Fibroblast of the aortic adventitia (primary cell): Measurements from ENCODE around the gene ZG16. TPM values are rescaled to one million over a fixed set of nuclear protein-coding genes. Genes with fewer than 3 reads are reported as not detected.

Experiments
- DNase-seq: peaks from one replicate; pipeline ENCODE4 v3.0.0-alpha.2; 2010; ENCODE audit warnings: low read depth
- H3K4me3 ChIP-seq: 2 replicates; pipeline ENCODE4 v1.5.1; 2011; ENCODE audit warnings: low read depth, mild to moderate bottlenecking, control low read depth, low read length, moderate library complexity
- small RNA-seq: library from RNA; depleted of rRNA; stranded (forward); fragments of <200 nt; gene quantifications from one replicate; pipeline ENCODE3, GENCODE V24; 2012
- total RNA-seq: library from RNA; depleted of rRNA; stranded (reverse); fragments of >200 nt; gene quantifications from 2 replicates; pipeline ENCODE4 v1.2.3, GENCODE V29; 2012; ENCODE audit warnings: low replicate concordance
- TF ChIP-seq, protein P1 (sequence below): IDR thresholded peaks from 2 replicates; pipeline ENCODE4 v1.5.1; 2011; ENCODE audit warnings: mild to moderate bottlenecking, low read length, control low read depth, inconsistent platforms; ENCODE audit not compliant: insufficient read depth

Gene ZG16
- total RNA-seq, 1 donor, result not detected

DNA sequence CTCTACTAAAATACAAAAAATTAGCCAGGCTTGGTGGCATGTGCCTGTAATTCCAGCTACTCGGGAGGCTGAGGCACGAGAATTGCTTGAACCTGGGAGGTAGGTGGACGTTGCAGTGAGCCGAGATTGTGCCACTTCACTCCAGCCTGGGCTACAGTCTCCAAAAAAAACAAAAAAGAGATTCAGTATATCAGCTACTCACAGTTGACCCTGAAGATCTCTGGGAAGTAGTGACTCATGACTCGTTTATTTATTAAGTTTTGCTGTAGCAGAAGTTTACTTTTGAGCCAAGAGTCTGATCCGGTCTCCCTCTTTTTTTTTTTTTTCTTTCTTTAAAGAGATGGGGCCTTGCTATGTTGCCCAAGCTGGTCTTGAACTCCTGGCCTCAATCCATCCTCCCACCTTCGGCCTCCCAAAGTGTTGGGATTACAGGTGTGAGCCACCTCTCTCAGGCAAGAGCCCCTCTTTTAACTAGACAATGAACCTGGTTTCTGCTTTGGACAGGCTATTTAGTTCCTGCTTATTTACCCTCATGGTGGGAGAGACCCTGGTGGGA, 46.6 kb downstream of the ZG16 start:
- H3K4me3 ChIP-seq, result peak overlapping the region; percentile 56
- peak; percentile 90 for DNase-seq
- TF ChIP-seq, protein P1, sequence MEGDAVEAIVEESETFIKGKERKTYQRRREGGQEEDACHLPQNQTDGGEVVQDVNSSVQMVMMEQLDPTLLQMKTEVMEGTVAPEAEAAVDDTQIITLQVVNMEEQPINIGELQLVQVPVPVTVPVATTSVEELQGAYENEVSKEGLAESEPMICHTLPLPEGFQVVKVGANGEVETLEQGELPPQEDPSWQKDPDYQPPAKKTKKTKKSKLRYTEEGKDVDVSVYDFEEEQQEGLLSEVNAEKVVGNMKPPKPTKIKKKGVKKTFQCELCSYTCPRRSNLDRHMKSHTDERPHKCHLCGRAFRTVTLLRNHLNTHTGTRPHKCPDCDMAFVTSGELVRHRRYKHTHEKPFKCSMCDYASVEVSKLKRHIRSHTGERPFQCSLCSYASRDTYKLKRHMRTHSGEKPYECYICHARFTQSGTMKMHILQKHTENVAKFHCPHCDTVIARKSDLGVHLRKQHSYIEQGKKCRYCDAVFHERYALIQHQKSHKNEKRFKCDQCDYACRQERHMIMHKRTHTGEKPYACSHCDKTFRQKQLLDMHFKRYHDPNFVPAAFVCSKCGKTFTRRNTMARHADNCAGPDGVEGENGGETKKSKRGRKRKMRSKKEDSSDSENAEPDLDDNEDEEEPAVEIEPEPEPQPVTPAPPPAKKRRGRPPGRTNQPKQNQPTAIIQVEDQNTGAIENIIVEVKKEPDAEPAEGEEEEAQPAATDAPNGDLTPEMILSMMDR, result no peak

GRCh38 chr16:29825145-29826044, 47.3 kb downstream of the ZG16 start:
- DNase-seq, result peak; percentile 93
- TF ChIP-seq, protein P1, result no peak
- peak overlapping the region; percentile 56 for H3K4me3 ChIP-seq

- H3K4me3 ChIP-seq, result no peak overlapping the region
- TF ChIP-seq, protein P1, result no peak
- no peak for DNase-seq
These were observed 48.3 kb downstream of the ZG16 start for GRCh38 chr16:29826342-29826695.

DNA sequence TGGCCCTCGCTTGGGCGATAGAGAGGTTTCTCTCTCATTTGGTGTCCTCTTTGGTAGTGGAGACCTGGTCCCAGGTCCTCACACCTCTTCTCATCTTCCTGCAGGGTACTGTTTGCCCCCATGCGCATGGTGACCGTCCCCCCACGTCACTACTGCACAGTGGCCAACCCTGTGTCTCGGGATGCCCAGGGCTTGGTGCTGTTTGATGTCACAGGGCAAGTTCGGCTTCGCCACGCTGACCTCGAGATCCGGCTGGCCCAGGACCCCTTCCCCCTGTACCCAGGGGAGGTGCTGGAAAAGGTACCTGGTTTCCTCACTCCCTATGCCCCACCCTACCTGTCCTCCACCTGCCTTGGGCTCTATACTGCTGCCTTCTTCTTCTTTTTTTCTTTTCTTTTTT, 52.7 kb downstream of the ZG16 start:
- DNase-seq, result no peak
- TF ChIP-seq, protein P1, result no peak
- no peak overlapping the region for H3K4me3 ChIP-seq

- DNase-seq, result no peak
- H3K4me3 ChIP-seq, result no peak overlapping the region
- TF ChIP-seq, protein P1, result no peak
These were observed 53.4 kb downstream of the ZG16 start for GRCh38 chr16:29831490-29831889.

Small RNA genes within 50 kb of the gene (small RNA-seq; reads per million reads assigned to genes)
- not detected for gene AC009133.6
- gene AC120114.4, result not detected

Other genes starting within 250 kb of the ZG16 start
- not detected in 2 replicates for gene SPN, start 115.0 kb upstream of the ZG16 start, total RNA-seq
- 7.4 and 86.1 TPM in 2 replicates for gene QPRT, start 99.1 kb upstream of the ZG16 start, total RNA-seq
- gene C16orf54, start 32.3 kb upstream of the ZG16 start, total RNA-seq, result not detected in 2 replicates
- gene KIF22, start 12.5 kb downstream of the ZG16 start, total RNA-seq, result 7.2 and 52.4 TPM in 2 replicates
- gene MAZ, start 28.3 kb downstream of the ZG16 start, total RNA-seq, result 74.0 and 159 TPM in 2 replicates
- 7.7 and 32.0 TPM in 2 replicates for gene PRRT2, start 33.9 kb downstream of the ZG16 start, total RNA-seq
- gene PAGR1, start 37.9 kb downstream of the ZG16 start, total RNA-seq, result 23.4 and 61.2 TPM in 2 replicates
- gene MVP, start 42.2 kb downstream of the ZG16 start, total RNA-seq, result 202 and 275 TPM in 2 replicates
- 66.2 and 79.2 TPM in 2 replicates for gene CDIPT, start 85.0 kb downstream of the ZG16 start, total RNA-seq
- 1.4 and 12.3 TPM in 2 replicates for gene SEZ6L2, start 121.3 kb downstream of the ZG16 start, total RNA-seq
- 0.98 and 1.5 TPM in 2 replicates for gene ASPHD1, start 122.2 kb downstream of the ZG16 start, total RNA-seq
- gene KCTD13, start 148.0 kb downstream of the ZG16 start, total RNA-seq, result 12.5 and 41.9 TPM in 2 replicates
- 57.3 and 68.0 TPM in 2 replicates for gene TMEM219, start 183.8 kb downstream of the ZG16 start, total RNA-seq
- gene TAOK2, start 195.6 kb downstream of the ZG16 start, total RNA-seq, result 44.6 and 57.2 TPM in 2 replicates
- 13.6 and 14.4 TPM in 2 replicates for gene HIRIP3, start 217.4 kb downstream of the ZG16 start, total RNA-seq
- gene INO80E, start 218.0 kb downstream of the ZG16 start, total RNA-seq, result 6.5 and 36.5 TPM in 2 replicates
- not detected in 2 replicates for gene DOC2A, start 232.8 kb downstream of the ZG16 start, total RNA-seq
- gene C16orf92, start 244.9 kb downstream of the ZG16 start, total RNA-seq, result not detected in 2 replicates